Peyer's patch (tissue), 4 donors: Measurements from ENCODE around the gene ATP8B4.

ENCODE experiments used
- CTCF ChIP-seq, 6 experiments: fragments of 450-650 bp in 4 of 6; fragments of 200-600 bp in 2 of 6; sonication (generic) in 1 of 6; IDR thresholded peaks; one replicate each; pipeline ENCODE4 v1.5.1; 2017 to 2019; ENCODE audit warnings: antibody characterized with exemption in 6 of 6, mild to moderate bottlenecking in 3 of 6, moderate library complexity in 1 of 6
- POLR2A ChIP-seq, 2 donors: fragments of 450-650 bp; IDR thresholded peaks; one replicate each; pipeline ENCODE4 v1.5.1; 2017; ENCODE audit warnings: antibody characterized with exemption in 2 of 2, mild to moderate bottlenecking in 2 of 2, moderate library complexity in 2 of 2

- no peak for TF ChIP-seq CTCF (IDR thresholded peaks at IDR 0.05)
- no peak for TF ChIP-seq POLR2A (IDR thresholded peaks at IDR 0.05)
These were observed 52.8 kb downstream of the ATP8B4 start for GRCh38 chr15:50066202-50066601.
